NCI-H748 treated with DMSO at 0.1 percent for 48 hours (cell line): ENCODE data around the gene CHST13.

ENCODE experiments used
- DNase-seq: peaks from one replicate; lab custom pipeline; 2025; lab: John Stamatoyannopoulos, UW

The CHST13 gene

GRCh38 chr3:126509597-126510307, 14.2 kb upstream of the CHST13 start:
- no peak for DNase-seq

- DNase-seq: no peak
Measured at GRCh38 chr3:126510308-126510910, 13.5 kb upstream of the CHST13 start.

GRCh38 chr3:126511291-126511690, 12.7 kb upstream of the CHST13 start:
- no peak for DNase-seq

- no peak for DNase-seq
Measured at GRCh38 chr3:126512026-126512425, 11.9 kb upstream of the CHST13 start.

GRCh38 chr3:126512916-126513650, 10.9 kb upstream of the CHST13 start:
- DNase-seq: no peak

GRCh38 chr3:126514161-126514560, 9.8 kb upstream of the CHST13 start:
- no peak for DNase-seq

- no peak for DNase-seq
Measured at GRCh38 chr3:126515066-126515706, 8.8 kb upstream of the CHST13 start.

- no peak for DNase-seq
Measured at GRCh38 chr3:126516152-126516935, 7.6 kb upstream of the CHST13 start.

- DNase-seq: no peak
Measured at GRCh38 chr3:126516936-126517290, 7.0 kb upstream of the CHST13 start.

- DNase-seq: no peak
Measured at GRCh38 chr3:126517291-126517951, 6.5 kb upstream of the CHST13 start, which contains the start of gene UROC1. Gene UROC1 (minus strand): TSS chr3:126517773. CDS start chr3:126517719, 54 bp downstream.

- DNase-seq: no peak
Measured at GRCh38 chr3:126517986-126518778, 5.8 kb upstream of the CHST13 start.

- DNase-seq: no peak
Measured at GRCh38 chr3:126518779-126519177, 5.2 kb upstream of the CHST13 start.

GRCh38 chr3:126519506-126520455, 4.2 kb upstream of the CHST13 start:
- no peak for DNase-seq

GRCh38 chr3:126521122-126521891, 2.6 kb upstream of the CHST13 start:
- DNase-seq: no peak

- no peak for DNase-seq
Measured at GRCh38 chr3:126522363-126522788, 1.6 kb upstream of the CHST13 start.

GRCh38 chr3:126524429-126524988, 554 bp downstream of the CHST13 start:
- DNase-seq: no peak

GRCh38 chr3:126525091-126525852, 1.3 kb downstream of the CHST13 start:
- no peak for DNase-seq
